NCI-H460 (cell line): ENCODE results near the gene TMEM138. TPM values are rescaled to one million over a fixed set of nuclear protein-coding genes. Genes with fewer than 3 reads are reported as not detected.

Experiments
- DNase-seq: peaks from one replicate; pipeline ENCODE4 v3.0.0-alpha.2; 2016; ENCODE audit warnings: low read depth; ENCODE audit errors: extremely low read depth
- total RNA-seq: library from RNA; depleted of rRNA; stranded (reverse); fragments of >200 nt; shearing (Covaris generic); gene quantifications from 2 replicates; pipeline ENCODE4 v1.2.3, GENCODE V29; 2014; rRNA removed

Gene TMEM138
- total RNA-seq, 1 experiment from 2014 or later: 34.1 TPM

DNA sequence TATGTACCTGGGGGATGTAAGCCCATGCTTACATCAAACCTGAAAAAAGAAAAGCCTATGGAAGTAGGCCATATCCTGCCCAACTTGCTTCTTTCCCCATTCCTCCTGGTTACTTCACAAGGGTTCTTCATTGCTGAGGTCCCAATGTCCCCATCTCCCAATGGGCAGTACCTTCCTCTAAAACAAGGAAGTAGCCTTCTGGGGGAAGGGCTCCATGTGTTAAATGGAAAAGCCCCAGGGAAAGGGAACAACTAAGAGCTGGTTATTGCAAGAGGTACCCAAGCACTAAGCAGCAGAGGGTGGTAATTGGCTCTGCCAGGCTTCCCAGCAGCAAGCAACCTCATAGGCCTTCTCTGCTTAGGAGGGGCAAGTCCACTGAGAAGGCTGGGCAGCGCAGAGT is 41.5 kb downstream of the TMEM138 start:
- DNase-seq: no peak

DNA sequence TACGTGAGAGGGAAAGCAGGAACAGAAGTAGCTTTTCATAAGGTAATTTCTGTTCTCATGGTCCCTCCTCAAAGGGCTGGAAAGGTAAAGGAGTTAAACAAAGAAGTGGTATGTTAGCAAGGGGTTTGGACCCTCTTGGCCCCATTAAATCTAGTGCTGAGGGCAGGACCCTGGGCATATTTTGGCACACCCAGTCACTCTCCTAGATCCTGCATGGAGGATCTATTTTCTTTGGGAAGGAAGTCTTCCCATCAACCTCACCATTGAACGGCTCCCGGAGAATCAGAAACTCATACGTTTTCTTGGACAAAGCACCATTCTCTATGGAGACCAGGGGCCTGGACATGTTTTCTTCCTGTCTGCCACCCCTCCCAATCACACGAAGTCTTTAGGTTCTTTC is 41.9 kb downstream of the TMEM138 start:
- DNase-seq: no peak

DNA sequence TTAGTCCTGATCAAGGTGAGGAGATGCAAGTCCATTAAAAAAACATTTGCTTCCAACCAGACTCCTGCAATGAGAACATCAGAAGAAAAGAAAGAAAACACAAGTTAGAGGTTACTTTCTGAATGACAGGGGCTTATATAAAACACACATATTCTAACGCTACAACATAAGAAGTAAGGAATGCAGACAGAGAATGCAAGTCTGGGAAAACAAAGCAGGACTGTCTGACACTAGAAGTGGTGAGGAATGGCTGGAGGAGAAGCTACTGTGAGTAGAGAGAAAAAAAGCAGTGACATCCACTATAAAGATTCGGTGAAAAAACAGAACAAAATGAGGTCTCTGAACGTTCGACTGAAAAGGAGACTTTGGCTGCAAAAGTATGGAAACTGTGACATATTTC is 42.5 kb downstream of the TMEM138 start:
- no peak for DNase-seq

DNA sequence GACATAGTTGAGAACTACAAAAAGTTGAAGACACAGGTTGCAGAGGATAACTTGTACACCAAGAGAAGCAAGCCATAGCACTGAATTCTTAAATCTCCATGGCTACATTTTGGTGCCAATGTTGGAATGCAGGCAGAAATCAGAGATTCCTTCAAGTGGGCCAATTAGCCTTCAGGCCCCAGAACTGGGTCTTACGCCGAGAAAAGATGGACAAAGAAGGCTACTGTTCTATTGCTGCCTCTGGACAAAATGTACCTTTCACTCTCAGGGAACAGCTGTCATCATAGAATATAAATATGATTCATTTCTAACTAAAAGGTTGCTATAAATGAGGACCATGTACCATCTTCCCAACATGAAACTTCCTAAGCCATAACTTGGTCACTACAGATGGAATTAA is 43.9 kb downstream of the TMEM138 start:
- no peak for DNase-seq

DNA sequence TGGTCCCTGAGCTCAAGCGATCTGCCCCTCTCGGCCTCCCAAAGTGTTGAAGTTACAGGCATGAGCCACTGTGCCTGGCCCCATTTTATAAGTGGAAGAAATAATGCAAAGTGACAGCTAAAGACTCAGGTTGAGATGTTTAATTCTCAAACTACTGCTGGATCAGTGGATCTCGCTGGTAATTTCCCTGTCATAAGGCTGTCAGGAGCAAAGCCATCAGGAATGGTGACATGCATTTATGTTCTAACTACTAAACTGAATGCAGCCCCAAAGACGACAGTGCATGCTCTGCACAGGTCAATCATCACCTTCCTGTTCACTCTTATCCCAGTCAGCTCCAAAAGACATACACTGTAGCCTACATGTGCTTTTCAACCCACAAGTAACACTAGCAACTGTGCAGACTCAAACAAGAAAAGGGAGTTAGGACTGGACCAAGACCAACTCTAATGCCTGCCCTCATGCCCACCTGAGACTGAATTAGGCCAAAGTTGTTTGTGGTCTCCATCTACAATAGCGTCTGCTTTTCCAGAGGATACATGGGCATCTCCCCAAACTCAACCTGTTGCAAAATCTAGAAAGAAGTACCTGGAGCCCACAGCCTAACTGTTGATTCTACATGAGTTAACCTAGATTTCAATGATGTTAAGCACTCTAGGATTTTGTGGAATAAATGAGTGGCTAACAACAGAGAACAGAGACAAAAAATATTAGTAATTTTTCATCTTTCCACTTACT is 45.0 kb downstream of the TMEM138 start:
- DNase-seq: no peak

DNA sequence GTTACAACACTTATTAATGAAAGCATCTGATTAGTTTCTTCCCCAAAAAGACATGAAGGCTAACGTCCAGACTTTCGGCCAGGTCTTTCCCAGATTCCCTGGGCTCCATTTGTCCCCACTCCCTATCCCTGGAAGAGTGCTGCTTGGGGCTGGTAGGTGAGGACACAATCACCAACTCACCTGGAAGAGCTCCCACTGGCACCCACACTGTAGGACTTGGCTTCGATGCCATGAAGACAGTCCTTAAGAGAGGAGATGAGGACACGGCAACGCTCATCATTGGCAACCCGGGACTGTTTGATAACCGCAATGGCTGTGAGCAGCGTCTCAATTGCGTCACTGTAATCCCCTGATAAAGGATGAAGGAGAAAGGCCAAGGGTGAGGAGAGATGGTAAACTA is 49.4 kb downstream of the TMEM138 start:
- no peak for DNase-seq

DNA sequence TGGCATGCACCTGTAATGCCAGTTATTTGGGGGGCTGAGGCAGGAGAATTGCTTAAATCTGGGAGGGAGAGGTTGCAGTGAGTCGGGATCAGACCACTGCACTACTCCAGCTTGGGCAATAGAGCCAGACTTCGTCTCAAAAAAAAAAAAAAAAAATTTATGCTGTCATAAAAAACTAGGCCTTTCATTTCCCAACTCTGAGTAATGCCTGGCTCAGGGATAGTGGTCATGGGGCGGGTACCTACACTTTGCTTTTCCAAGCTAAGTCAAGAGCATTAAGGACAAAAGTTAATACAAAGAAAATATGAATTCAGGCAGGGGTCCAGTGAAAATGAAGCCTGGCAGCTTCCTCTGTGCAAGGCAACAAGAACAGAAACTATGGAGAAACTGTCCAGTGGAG is 51.3 kb downstream of the TMEM138 start:
- no peak for DNase-seq

DNA sequence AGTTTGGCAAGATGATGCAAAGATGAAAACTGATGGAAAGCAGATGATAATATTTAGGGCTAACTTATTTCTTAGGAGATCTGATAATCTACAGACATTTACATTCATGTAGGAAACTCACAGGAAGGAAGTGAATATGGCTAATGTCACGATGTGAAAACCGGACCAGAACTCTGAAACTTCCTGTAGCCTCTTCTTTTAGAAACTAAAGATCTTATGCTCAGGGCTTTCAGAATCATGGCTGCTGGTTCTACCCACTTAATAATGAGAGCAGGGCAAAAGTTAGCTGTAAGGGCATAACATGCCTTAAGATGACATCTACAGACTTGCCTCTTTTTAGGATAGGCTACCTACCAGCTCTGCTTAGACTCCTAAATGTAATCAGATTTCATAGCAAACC is 52.4 kb downstream of the TMEM138 start:
- no peak for DNase-seq

DNA sequence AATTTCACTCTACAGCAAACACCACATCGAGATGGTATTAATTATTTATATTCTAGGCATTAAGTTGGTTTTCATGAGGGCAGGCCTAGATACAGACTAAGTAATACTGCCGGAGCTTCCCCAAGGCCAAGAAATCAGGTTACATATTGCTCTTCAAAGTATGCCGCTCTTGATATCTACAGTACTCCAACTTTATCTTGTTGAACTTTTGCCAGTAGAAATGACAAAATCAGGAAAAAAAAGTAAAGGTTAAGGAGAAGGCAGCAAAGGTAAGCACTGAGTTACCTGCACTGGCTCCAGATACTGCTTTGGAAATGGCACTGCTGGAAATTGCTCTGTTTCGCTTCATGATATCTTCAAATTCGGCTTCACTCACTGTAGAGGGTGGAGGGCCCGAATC is 53.2 kb downstream of the TMEM138 start:
- DNase-seq: no peak

DNA sequence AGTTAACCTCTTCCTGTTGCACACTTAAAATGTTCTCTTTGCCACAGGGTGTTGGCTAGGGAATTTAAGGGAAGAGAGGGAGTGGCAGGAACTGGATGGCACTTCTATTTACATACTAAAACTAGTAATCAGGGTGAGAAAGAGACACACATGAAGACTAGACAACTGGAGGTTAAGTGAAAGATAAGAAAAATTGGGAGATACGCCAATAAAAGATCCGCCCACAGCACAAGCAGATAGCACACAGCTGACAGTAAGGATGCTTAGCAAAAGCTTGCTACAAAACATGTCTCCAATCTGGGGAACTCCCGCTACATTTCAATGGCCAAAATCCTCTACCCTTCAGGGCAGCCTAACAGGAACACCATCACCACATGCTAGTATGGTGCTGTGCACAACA is 54.8 kb downstream of the TMEM138 start:
- DNase-seq: no peak

DNA sequence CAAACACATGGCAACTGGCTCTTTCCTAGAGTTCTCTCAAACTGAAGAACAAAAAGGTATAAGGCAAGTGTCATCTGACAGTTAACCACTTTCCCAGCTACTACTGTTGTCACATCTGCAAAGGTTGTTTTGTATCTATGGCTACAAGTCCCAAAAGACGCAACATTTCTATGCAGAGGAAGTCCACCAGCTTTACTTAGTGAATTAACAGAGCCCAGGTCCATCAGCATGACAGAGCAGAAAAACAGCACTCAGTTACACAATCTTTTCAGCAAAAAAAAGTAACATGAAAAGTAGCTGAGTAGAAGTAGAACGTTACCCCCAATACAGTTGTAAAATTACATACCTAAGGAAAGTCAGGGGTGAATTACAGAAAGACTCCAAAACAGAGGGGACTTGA is 55.5 kb downstream of the TMEM138 start:
- no peak for DNase-seq

DNA sequence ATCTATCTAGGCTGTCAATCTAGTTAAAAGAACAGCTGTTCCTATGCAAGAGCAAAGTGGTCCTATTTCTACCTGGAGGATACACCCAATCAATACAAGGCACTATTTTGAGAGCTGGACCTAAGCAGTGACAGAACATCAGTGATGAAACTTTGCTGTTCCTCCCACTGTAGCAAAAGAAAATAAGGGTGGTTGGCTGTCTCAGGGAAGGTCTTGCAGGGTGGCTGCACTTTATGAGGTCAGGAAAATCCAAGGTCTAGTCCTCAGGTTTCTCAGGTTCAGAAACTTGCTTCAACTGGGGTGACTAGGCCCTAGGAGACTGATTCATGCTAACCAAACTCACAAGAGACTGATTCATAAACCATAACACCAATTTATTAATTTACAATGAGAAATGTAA is 56.0 kb downstream of the TMEM138 start:
- DNase-seq: no peak

Other genes with a start within 250 kb of the TMEM138 start
- 22.9 and 23.7 TPM in 2 replicates for gene VPS37C, start 200.9 kb upstream of the TMEM138 start, total RNA-seq
- gene PGA3, start 158.9 kb upstream of the TMEM138 start, total RNA-seq: not detected in 2 replicates
- gene PGA4, start 140.0 kb upstream of the TMEM138 start, total RNA-seq: not detected in 2 replicates
- not detected in 2 replicates for gene PGA5, start 121.2 kb upstream of the TMEM138 start, total RNA-seq
- gene VWCE, start 67.1 kb upstream of the TMEM138 start, total RNA-seq: 0.30 and 0.46 TPM in 2 replicates
- 85.3 and 96.6 TPM in 2 replicates for gene DDB1, start 29.3 kb upstream of the TMEM138 start, total RNA-seq
- gene TKFC, start 29.1 kb upstream of the TMEM138 start, total RNA-seq: 42.0 and 43.6 TPM in 2 replicates
- 16.0 and 25.1 TPM in 2 replicates for gene CYB561A3, start 492 bp upstream of the TMEM138 start, total RNA-seq
- gene TMEM216, start 30.2 kb downstream of the TMEM138 start, total RNA-seq: 11.5 and 11.6 TPM in 2 replicates
- 36.6 and 42.5 TPM in 2 replicates for gene CPSF7, start 67.6 kb downstream of the TMEM138 start, total RNA-seq
- gene SDHAF2, start 67.8 kb downstream of the TMEM138 start, total RNA-seq: 18.1 and 29.4 TPM in 2 replicates
- not detected in 2 replicates for gene LRRC10B, start 146.4 kb downstream of the TMEM138 start, total RNA-seq
- 0.29 and 0.47 TPM in 2 replicates for gene SYT7, start 218.7 kb downstream of the TMEM138 start, total RNA-seq